ENCODE measurements around the gene CCNY.

Gene CCNY

GRCh38 chr10:35600193-35600592 is 263.9 kb downstream of the CCNY start:
- DNase-seq = no peak

GRCh38 chr10:35605191-35605590 is 268.9 kb downstream of the CCNY start, which contains the start of gene GJD4:
GJD4 (plus strand) TSS chr10:35605341; CDS start chr10:35605568, 227 bp downstream.
- no peak for DNase-seq

- DNase-seq = no peak
Observed at GRCh38 chr10:35606430-35606829, 270.1 kb downstream of the CCNY start.

GRCh38 chr10:35607475-35608327 is 271.4 kb downstream of the CCNY start:
- no peak for DNase-seq

- no peak for DNase-seq
Observed at GRCh38 chr10:35608328-35608672, 272.0 kb downstream of the CCNY start.

GRCh38 chr10:35611750-35612149 is 275.4 kb downstream of the CCNY start:
- DNase-seq = no peak

GRCh38 chr10:35612385-35613106 is 276.2 kb downstream of the CCNY start:
- DNase-seq = no peak

- no peak for DNase-seq
Observed at GRCh38 chr10:35613107-35613440, 276.8 kb downstream of the CCNY start.

GRCh38 chr10:35613597-35614226 is 277.4 kb downstream of the CCNY start:
- no peak for DNase-seq

- no peak for DNase-seq
Observed at GRCh38 chr10:35614312-35614711, 278.0 kb downstream of the CCNY start.

Data from cortex of kidney (tissue), 1 donor.